Fibroblast of skin of right biceps (primary cell): ENCODE data around the gene CPEB2.
"Not testable (repeated sequence)": the region's sequence is repeated elsewhere in the genome, so short reads cannot be mapped to it uniquely, and the experiment has no call there.

ENCODE experiments used
- DNase-seq: peaks from one replicate; pipeline ENCODE4 v3.0.0-alpha.2; 2013

Gene CPEB2

DNA sequence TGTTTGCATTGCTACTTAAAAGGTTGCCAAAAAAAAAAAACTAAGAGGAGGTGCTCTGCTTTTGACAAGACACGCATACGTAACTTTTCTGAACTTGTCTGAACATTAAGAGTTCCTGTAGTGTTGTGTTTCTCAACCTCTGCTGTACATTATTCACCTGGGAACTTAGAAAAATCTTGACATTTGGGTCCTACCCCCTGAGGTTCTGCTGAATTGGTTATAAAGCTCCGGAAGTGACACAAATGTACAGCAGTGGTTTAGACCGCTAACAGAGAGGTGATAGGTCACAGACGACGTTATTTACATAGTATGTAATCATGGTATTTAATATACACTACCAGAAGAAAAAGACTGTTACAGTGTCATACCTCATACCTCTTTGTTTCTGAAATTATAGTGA is 61.1 kb downstream of the CPEB2 start:
- DNase-seq = no peak

DNA sequence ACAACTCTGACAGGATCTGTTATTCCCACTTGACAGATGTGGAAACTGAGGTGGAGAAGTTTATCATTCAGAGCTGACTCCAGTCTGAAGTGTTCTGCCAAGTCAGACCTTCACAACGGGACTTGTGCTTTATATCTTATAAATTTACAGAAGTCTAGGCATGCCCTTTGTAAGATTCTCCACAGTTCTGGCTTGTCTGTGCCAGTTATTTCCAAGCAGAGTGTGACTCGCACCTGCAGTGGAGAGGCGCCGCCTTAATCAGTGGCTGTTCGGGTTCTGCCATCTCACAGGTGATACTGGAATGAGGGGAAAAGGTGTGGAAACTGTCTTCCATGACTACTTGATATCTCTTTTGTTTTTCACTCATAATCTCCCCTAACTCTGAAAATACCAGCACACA is 63.2 kb downstream of the CPEB2 start:
- no peak for DNase-seq

DNA sequence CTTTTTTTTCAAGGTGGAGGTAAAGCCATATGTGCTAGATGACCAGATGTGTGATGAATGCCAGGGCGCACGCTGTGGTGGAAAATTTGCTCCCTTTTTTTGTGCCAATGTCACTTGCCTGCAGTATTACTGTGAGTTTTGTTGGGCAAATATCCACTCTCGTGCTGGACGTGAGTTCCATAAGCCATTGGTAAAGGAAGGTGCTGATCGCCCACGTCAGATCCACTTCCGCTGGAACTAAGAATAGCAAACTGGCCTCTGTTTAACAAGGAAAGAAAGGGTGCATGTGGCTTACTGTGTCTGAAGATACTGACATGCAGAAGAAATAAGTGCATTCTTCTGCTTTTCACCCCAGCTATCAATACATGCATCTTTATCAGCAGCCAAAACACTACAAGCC is 63.9 kb downstream of the CPEB2 start:
- DNase-seq = no peak

DNA sequence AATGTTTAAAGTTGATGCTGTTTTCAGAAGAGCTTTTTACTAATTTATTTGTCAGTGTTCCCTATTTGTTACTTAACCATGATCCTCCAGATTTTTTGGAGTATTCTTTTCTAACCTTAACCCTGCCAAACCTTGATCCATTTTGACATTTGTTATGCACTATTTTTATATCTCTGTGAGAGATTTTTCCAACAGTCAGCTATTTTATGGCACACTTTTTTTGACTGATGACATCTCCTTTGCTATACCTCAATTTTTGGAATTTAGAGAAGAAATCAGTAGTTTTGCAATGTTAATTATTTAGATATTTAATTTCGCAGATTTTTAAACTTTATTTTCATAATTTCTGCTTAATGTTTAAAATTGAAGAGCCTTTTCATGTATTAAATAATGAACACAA is 66.0 kb downstream of the CPEB2 start:
- DNase-seq = no peak

DNA sequence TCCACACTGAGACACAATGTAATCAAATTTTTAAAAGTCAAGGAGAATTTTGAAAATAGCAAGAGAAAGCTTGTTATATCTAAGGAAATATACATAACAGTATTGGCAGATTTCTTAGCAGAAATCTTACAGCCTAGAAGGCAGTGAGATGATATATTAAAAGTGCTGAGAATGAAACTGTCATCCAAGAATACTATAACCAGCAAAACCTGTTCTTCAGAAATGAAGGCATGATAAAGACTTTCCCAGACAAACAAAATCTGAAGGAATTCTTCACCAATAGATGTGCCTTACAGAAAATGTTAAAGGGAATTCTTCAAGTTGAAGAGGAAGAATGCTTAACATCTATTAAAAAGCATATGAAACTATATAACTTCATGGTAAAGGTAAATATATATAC is 73.6 kb downstream of the CPEB2 start:
- DNase-seq = no peak

DNA sequence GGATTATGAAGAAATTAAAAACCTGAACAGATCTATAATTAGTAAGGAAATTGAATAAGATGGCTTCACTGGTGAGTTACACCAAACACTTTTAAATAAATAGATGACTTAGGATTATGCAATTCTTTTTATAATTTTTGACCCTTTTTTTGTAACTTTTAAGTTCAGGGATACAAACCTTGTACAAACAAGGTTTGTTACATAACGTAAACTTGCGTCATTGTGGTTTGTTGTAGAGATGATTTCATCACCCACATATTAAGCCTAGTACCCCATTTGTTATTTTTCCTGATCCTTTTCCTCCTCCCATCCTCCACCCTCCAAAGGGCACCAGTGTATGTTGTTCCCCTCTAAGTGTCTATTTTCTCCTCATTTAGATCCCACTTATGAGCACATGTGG is 75.7 kb downstream of the CPEB2 start:
- DNase-seq = peak; percentile 4

DNA sequence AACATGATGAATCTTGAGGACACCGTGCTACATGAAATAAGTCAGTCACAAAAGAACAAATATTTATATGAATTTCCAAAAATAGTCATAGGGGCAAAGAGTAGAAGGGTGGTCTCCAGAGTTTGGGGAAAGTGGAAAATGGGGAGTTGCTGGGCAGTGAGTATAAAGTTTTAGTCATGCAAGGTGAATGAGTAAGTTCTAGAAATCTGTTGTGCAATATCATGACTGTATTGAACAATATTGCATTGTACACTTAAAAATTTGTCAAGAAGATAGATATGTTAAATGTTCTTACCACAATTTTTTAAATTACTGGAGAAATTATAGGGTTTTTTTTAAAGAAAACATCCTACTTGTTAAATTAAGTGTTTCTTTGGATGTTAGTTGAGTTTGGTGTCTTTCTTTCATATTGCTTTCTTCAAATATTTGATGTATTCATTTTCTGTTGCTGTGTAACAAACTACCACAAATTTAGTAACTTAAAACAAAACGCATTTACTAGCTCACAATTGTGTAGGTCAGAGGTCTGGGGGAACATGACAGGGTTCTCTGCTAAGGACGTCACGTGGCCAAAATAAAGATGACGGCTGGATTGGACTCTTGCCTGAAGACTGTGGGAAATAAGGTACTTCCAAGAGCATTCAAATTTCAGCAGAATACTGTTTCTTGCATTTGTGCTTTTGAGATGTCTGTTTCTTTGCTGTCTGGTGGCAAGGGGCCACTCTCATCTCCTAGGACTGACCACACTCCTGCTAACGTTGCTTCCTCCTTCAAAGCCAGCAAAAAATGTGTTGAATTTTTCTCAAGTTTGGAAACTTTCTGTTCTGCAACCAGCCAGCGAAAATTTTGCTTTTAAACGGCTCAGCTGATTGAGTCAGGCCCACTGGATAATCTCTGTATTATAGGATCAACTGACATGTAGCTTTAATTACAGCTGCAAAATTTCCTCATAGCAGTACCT is 76.7 kb downstream of the CPEB2 start:
- DNase-seq = peak; percentile 20

DNA sequence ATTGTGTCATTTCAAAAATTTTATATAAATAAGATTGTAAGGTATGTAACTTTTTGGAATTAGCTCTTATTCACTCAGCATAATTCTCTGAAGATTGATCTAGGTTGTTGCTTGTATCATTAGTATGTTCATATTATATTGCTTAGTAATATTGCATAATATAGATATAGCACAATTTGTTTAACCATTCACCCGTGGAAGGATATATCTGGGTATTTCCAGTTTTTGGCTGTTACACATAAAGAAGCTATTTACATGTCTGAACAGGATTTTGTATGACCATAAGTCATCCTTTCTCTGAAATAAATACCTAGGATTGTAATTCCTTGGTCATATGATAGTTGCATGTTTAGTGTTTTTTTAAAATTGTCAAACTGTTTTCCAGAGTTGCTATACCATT is 82.5 kb downstream of the CPEB2 start:
- no peak for DNase-seq

DNA sequence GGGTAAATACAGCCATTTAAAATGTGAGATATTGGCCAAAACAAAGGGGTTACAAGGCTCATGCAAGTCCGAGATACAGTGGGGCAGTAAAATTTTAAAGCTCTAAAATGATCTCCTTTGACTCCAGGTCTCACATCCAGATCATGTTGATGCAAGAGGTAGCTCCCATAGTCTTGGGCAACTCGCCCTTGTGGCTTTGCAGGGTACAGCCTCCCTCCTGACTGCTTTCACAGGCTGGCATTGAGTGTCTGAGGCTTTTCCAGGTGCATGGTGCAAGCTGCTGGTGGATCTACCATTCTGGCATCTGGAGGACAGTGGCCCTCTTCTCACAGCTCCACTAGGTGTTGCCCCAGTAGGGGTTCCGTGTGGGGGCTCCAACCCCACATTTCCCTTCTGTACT is 83.5 kb downstream of the CPEB2 start:
- DNase-seq = not testable (repeated sequence)

DNA sequence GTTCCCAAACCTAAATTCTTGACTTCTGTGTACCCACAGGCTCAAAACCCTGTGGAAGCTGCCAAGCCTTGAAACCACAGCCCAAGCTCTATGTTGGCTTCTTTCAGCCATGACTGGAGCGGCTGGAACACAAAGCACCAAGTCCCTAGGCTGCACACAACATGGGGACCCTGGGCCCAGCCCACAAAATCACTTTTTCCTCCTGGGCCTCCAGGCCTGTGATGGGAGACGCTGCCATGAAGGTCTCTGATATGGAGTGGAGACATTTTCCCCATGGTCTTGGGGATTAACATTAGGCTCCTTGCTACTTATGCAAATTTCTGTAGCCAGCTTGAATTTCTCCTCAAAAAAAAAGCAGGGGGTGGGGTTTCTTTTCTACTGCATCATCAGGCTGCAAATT is 84.0 kb downstream of the CPEB2 start:
- not testable (repeated sequence) for DNase-seq

DNA sequence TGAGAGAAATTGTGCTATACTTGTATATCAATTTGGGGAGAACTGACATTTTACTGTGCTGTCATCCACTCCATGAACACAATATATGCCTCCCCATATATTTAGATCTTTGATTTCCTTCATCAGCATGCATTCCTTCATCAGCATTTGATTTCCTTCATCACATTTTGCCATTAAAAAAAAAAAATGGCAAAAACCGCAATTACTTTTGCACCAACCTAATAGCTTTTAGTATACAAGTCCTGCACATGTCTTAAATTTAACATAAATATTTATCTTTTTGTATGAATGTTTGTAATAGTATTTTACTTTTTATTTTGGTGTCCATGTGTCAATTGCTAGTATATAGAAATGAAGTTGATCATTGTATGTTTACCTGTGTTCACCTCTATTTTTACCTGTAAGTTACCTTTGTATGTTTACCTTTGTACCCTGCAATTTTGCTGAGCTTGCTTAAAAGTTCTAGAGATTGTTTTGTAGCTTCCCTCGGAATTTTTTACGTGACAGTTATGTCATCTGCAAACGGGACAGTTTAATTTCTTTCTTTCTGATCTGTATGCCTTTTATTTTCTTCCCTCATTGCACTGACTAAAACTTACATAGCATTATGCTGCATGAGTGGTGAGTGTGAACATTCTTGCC is 86.2 kb downstream of the CPEB2 start:
- DNase-seq = no peak

DNA sequence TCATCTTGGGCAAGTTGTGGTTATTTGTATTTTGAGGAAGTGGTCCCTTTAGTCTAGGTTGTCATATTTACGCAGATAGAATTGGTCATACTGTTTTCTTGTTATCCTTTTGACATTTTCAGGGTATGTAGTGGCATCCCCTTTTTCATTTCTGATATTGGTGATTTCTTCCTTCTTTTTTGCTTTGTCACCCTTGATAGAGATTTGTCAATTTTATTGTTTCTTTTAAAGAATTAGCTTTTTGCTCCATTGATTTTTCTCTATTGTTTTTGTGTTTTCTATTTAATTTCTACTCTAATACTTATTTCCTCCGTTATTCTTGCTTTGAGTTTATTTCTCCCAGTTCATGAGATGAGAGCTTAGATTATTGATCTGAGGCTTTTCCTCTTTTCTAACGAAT is 87.7 kb downstream of the CPEB2 start:
- DNase-seq = no peak

DNA sequence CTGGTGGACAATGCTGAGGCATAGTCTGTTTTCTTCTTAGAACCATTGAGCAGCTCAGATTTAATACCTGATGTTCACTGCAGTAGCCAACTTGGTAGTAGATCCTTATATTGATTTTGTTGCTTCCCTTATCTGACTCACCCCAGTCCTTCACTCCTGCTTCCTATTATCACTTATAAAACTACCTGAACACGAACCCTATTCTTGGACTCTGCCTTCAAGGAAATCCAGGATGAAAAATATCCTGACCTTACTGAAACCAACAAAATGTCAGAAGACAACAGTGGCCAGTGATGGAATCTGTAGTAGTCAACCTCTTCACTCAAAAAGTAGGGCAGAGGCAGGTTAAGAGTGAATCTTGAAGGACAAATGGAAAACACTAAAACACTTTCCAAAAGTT is 98.1 kb downstream of the CPEB2 start:
- DNase-seq = no peak

DNA sequence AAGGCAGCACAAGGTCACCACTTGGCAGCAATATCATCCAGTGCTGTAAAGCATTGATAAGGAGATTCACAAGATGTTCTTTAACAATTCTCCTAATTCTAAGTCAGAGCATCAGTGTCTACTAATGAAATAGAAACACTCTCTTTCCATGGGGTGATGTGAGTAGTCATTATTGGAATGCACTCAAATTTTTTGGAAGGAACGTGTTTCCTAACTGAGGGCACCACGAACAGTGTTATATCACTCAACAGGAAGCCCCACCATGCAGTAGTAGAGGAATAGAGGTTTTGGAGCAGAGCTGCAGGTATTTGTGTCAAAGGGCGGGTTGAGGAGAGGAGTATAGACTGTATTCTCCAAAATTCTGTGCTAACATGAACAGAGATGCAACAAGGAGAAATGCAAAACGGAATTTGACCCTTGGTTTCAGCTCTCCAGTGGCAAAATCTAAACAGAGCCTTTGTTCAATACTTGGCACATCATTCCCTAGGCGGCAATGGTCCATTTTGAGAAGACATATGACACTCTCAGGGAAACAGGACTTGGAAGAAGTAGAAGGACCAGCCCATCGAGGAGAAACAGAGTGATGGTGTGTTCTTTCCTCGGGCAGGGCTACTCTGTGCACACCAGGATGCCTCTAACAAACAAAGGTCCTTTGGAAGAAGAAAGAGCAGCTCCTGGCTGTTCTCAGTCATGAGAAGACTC is 98.9 kb downstream of the CPEB2 start:
- peak; percentile 47 for DNase-seq

DNA sequence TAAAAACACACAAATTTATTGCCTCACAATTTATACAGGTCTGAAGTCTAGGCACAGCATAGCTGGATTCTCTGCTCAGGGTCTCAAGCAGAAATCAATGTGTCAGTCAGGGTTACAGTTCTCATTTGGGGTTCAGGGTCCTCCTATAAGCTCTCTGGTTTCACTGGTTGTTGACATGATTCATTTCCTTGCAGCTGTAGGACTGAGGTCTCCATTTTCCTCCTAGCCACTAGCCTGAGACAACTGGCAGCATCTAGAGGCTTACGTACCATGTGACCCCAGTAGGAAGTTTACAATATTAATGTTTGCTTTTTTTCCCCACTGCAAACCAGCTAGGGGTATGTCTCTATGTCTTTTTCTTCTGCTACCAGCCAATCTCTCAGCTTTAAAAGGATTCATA is 102.5 kb downstream of the CPEB2 start:
- DNase-seq = no peak

DNA sequence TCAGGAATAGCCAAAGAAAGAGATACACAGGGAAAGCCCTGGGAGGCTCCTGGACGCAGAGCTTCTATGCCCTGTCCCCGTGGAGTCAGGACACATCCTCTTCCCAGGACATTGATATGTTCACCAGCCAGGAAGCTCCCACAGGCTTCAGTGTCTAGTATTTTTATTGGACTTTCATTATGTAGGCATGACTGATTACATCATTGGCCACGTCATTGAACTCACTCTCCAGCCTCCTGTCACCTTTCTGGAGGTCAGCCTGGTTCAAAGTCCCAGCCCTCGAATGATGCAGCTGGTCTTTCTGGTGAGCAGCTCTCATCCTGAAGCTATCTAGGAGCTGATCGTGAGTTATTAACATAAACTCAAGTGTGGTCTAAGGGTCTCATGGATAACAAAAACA is 104.1 kb downstream of the CPEB2 start:
- DNase-seq = no peak

DNA sequence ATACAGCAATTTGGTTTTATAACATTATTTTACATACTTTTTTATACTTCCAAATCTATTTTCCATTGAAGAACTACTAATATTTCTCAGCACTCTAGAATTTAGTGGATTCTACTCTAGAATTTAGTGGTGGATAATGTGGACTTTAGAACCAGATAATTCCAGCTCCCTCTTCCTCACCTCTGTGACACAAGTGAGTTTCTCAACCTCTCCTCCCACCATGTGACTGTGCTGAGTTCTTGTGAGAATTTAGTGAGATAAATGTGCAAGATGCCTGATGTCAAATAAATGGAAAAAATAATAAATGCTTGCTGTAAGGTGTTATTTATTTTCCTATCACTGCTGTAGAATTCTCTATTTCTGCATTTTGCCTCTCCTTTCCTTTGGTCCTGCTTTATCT is 107.3 kb downstream of the CPEB2 start:
- no peak for DNase-seq

DNA sequence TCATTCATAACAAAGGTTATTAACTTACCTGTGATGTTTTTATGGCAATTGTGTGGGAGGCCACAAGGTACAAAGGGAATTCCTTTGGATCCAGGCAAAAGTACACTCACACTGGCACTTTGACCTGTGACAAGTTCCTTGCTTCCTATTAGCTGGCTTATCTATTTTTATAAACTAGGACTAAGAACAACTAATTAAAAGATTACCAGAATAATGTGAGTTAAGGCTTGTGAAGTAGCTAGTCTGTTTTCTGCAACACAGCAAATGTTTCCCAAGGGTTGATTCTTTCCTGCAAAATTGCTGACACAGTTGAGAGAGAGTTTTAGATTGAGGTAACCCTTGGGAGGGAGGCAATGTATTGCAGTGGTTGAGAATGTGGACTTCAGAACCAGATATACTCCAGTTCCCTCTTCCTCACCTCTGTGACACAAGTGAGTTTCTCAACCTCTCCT is 107.9 kb downstream of the CPEB2 start:
- no peak for DNase-seq

DNA sequence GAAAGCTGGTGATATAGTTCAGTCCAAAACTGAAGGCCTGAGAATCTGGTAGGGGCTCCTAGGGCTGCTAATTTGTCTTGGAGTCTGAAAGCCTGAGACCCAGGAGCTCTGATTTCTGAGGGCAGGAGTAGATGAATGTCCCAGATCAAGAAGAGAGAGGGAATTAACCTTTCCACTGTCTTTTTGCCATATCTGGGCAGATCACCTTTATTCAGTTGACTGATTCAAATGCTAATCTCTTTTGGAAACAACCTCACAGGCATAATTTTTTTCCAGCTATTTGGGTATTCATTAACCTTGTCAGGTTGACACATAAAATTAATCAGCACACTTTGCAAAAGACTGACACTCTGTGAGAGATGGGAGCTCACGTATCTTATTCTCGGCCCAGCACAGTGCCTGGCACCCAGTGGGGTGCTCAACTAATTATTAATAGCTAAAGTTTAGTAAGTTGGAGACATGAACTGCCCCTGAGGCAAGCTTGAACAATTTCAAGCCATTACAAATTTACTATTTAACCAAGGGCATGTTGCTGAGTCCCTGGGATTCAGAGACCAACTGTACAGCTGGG is 114.3 kb downstream of the CPEB2 start:
- no peak for DNase-seq

DNA sequence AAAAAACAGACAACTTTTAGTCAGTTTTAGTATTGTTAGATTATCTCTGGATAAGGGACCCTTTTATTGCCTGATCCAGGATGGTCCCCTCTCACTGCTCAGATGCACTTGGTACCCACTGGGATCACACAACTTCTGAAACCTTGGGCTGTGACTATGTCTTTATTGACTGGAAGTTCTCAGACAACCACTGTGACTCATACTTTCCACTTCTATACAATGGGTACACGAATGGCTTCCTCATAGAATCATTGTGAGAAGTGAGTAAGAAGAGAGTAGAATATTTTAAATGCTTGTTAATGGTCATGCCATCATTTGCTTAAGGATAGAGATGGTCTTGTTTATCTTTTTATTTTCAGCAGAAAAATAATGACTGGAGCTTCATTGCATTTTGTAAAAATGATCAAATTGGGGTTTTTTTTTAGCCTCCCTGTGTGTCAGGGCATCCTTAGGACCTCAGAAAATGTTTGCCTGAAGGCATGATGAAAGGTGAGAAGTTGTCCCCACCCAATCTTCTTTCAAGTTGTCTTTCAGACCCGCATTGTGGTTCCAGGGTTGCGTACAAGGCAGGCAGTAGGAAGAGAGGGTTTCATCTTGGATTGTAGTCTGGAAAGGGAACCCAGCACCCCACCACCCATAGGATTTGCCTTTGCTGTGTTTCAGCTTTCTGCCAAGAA is 115.1 kb downstream of the CPEB2 start:
- no peak for DNase-seq

DNA sequence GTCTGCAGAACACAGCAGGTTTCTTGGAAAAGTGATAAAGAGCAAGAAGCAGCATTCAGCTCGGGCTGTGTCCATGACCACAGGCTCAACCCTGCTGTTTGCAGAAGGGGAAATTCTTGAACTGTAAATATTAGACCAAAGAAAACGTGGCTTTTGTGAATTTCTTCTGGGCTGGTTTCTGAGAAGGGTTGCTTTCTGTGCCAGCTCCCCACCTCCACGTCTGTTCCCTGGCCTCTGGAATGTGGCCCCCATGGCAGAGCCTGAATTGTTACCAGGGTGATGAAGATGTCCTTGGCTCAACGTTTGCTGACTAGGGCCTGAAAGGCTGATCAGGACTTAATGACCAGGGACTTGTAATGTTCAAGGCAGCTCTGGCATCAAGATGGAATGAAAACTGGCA is 116.0 kb downstream of the CPEB2 start:
- no peak for DNase-seq
